Cardiac muscle cell (in vitro differentiated cells and primary cell): ENCODE measurements around the gene PGK1. TPM values are rescaled to one million over a fixed set of nuclear protein-coding genes. Genes with fewer than 3 reads are reported as not detected.
A peak's percentile ranks its signal among the peaks of the same experiment; 100 is the strongest.

Experiments
- DNase-seq, 2 donors: peaks; one replicate each; pipeline versions ENCODE4 v3.0.0 to v3.0.0-alpha.2; 2010 to 2017; ENCODE audit warnings: low read depth in 1 of 2, low spot score in 1 of 2
- H3K27ac ChIP-seq: fragments of 200-600 bp; sonication (generic); 2 replicates; pipeline ENCODE4 v1.5.1; 2016
- H3K27me3 ChIP-seq: fragments of 200-600 bp; sonication (generic); 2 replicates; pipeline ENCODE4 v1.6.0; 2016; ENCODE audit warnings: control low read depth
- H3K36me3 ChIP-seq: fragments of 200-600 bp; sonication (generic); 2 replicates; pipeline ENCODE4 v1.5.1; 2016; ENCODE audit warnings: control low read depth
- H3K4me1 ChIP-seq: fragments of 200-600 bp; sonication (generic); 2 replicates; pipeline ENCODE4 v1.8.1; 2017; ENCODE audit warnings: low read depth, mild to moderate bottlenecking, mixed run types
- H3K4me3 ChIP-seq: fragments of 200-600 bp; sonication (generic); 2 replicates; pipeline ENCODE4 v1.5.1; 2016; ENCODE audit warnings: mild to moderate bottlenecking
- H3K9me3 ChIP-seq: fragments of 200-600 bp; sonication (generic); 2 replicates; pipeline ENCODE4 v1.5.1; 2017; ENCODE audit warnings: low read depth, mild to moderate bottlenecking, control low read depth
- CTCF ChIP-seq: IDR thresholded peaks from 2 replicates; pipeline ENCODE4 v1.5.1; 2012; ENCODE audit warnings: low read depth, mild to moderate bottlenecking, low read length
- polyA plus RNA-seq: library from polyadenylated mRNA; unstranded; fragments of >200 nt; fragmentation: Nextera tagmentation; extraction: Ambion mirVana; gene quantifications from 2 replicates; pipeline ENCODE4 v1.2.1, GENCODE V29; 2016
- total RNA-seq: library from RNA; depleted of rRNA; stranded (reverse); fragments of >200 nt; gene quantifications from 2 replicates; pipeline ENCODE4 v1.2.3, GENCODE V29; 2016

The PGK1 gene
- total and polyA plus RNA-seq, 2 experiments from 2014 or later, result 602 to 1,568 TPM

GRCh38 chrX:78106651-78106986 lies 2.6 kb downstream of the PGK1 start:
- Histone ChIP-seq H3K36me3 (peaks cover 10% of the 10 kb centered on the region), H3K27ac (no peak overlapping the region), H3K9me3 (no peaks in the 10 kb centered on the region), H3K4me3 (peak overlapping the region; percentile 84), H3K27me3 (no peaks in the 10 kb centered on the region), H3K4me1 (peaks cover 4% of the 10 kb centered on the region)
- no peak for TF ChIP-seq CTCF
- DNase-seq, result no peak

- Histone ChIP-seq H3K4me3 (no peak overlapping the region), H3K27ac (no peak overlapping the region), H3K36me3 (peaks cover 18% of the 10 kb centered on the region), H3K4me1 (peaks cover 12% of the 10 kb centered on the region), H3K9me3 (no peaks in the 10 kb centered on the region), H3K27me3 (no peaks in the 10 kb centered on the region)
- TF ChIP-seq CTCF, result no peak
- DNase-seq, result no peak
Measured at GRCh38 chrX:78109458-78109857, 5.4 kb downstream of the PGK1 start.

GRCh38 chrX:78111140-78111931 lies 7.3 kb downstream of the PGK1 start:
- DNase-seq, result no peak
- no peaks in the 10 kb centered on the region for H3K9me3 ChIP-seq
- no peaks in the 10 kb centered on the region for H3K27me3 ChIP-seq
- H3K4me3 ChIP-seq, result no peak overlapping the region
- no peak overlapping the region for H3K27ac ChIP-seq
- peaks cover 30% of the 10 kb centered on the region for H3K36me3 ChIP-seq
- peaks cover 12% of the 10 kb centered on the region for H3K4me1 ChIP-seq
- no peak for TF ChIP-seq CTCF

- H3K36me3 ChIP-seq, result peaks cover 54% of the 10 kb centered on the region
- no peak overlapping the region for H3K4me3 ChIP-seq
- no peaks in the 10 kb centered on the region for H3K27me3 ChIP-seq
- no peaks in the 10 kb centered on the region for H3K9me3 ChIP-seq
- peaks cover 7% of the 10 kb centered on the region for H3K4me1 ChIP-seq
- no peak for TF ChIP-seq CTCF
- no peak overlapping the region for H3K27ac ChIP-seq
- no peak for DNase-seq
Measured at GRCh38 chrX:78116365-78116764, 12.3 kb downstream of the PGK1 start.

- no peak for TF ChIP-seq CTCF
- H3K36me3 ChIP-seq, result peaks cover 51% of the 10 kb centered on the region
- no peak overlapping the region for H3K4me3 ChIP-seq
- DNase-seq, result no peak
- no peaks in the 10 kb centered on the region for H3K9me3 ChIP-seq
- no peaks in the 10 kb centered on the region for H3K27me3 ChIP-seq
- H3K4me1 ChIP-seq, result peaks cover 7% of the 10 kb centered on the region
- H3K27ac ChIP-seq, result no peak overlapping the region
Measured at GRCh38 chrX:78116766-78117165, 12.7 kb downstream of the PGK1 start.
